Heart left ventricle (tissue), 13 donors: ENCODE results near the gene RTRAF.

Experiments used
- POLR2A ChIP-seq, 2 donors: fragments of 450-650 bp; IDR thresholded peaks; one replicate each; pipeline ENCODE4 v1.6.1; 2017; ENCODE audit warnings: antibody characterized with exemption in 2 of 2, mild to moderate bottlenecking in 2 of 2, moderate library complexity in 2 of 2
- TF ChIP-seq, protein P1 (sequence below), 12 donors: fragments of 200-600 bp; sonication (generic) in 4 of 12; IDR thresholded peaks; one replicate each; pipeline versions ENCODE4 v1.5.0 to v1.8.0; 2018 to 2022; ENCODE audit warnings: antibody characterized with exemption in 12 of 12, mild to moderate bottlenecking in 5 of 12
- donor health status: ischemic (EF 13 %, LVEDD 7.1; RV severe dilation, severe dysfunction).
- donor health status: DM: no; HTN: yes; CAD: no.
- donor health status: DM: no; HTN: no; CAD: no.
- donor health status: ischemic (EF 25% LVEDD 6.9; RV normal size, moderate dysfunction).
- donor health status: ischemic (EF 25% LVEDD 5.7; RV mildly dilated, moderate dysfunction).
- donor health status: ischemic (EF 35%, LVEDD 5.7; RV mildly dilated, moderate dysfunction).
- donor health status: nonischemic (EF 11% LVEDD 7.7; RV severe dilation, severe dysfunction).
- donor health status: DM: yes; HTN: yes; CAD: no.
- donor health status: PGD.
- donor health status: ischemic (EF 29% LVEDD 5.4; RV normal size, mild dysfunction).
- donor health status: nonischemic (EF 23%, LVEDD 6.1; RV moderate dilation, normal function).

DNA sequence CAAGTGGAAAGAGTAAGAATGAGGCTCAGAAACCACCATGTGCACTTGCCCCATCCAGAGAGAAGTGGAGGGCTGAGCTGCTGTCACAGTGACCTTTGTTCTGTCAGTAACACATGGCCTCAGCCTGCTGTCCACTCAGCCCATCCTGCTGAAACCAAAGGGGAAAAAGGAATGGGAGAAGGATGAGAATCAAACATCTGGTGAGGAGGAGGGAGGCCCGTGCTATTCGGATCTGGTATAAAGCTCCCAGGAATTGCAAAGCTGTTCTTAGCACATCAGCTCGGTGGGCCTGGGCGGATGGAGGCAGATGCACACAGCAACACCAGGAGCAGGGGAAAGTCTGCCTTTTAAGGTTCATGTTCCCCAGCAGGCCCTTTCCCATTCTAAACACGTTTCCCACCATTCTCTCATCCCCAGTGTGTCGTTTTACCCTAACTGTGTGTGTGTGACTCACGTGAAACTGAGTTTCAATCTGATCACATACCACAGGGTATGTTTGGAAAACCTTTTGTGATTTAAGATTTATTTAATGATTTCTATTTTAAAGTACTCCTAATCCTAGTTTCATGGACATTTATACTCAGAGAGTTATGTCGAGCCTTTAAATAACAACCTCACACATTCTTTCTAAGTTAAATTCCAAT, 36.8 kb downstream of the RTRAF start:
- TF ChIP-seq, protein P1, sequence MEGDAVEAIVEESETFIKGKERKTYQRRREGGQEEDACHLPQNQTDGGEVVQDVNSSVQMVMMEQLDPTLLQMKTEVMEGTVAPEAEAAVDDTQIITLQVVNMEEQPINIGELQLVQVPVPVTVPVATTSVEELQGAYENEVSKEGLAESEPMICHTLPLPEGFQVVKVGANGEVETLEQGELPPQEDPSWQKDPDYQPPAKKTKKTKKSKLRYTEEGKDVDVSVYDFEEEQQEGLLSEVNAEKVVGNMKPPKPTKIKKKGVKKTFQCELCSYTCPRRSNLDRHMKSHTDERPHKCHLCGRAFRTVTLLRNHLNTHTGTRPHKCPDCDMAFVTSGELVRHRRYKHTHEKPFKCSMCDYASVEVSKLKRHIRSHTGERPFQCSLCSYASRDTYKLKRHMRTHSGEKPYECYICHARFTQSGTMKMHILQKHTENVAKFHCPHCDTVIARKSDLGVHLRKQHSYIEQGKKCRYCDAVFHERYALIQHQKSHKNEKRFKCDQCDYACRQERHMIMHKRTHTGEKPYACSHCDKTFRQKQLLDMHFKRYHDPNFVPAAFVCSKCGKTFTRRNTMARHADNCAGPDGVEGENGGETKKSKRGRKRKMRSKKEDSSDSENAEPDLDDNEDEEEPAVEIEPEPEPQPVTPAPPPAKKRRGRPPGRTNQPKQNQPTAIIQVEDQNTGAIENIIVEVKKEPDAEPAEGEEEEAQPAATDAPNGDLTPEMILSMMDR (IDR thresholded peaks at IDR 0.05), result no peak
- TF ChIP-seq POLR2A (IDR thresholded peaks at IDR 0.05), result no peak
